ENCODE data around the gene PLCH1. TPM values are rescaled to one million over a fixed set of nuclear protein-coding genes. Genes with fewer than 3 reads are reported as not detected.

The PLCH1 gene
- polyA plus RNA-seq, 1 donor (not counting 4 experiments of a cell fraction or from before 2014, with no cell fraction given), result 0.05 TPM

- FAIRE-seq (peak; percentile 79), DNase-seq (ENCODE audit: low read depth, low spot score) (peak; percentile 32)
- no peak overlapping the region for H3K4me2 ChIP-seq (ENCODE audit: control insufficient read depth, extremely low read depth, insufficient read depth, low read depth, low read length)
- no peaks in the 10 kb centered on the region for H3K36me3 ChIP-seq (ENCODE audit: control insufficient read depth in 2 of 2, extremely low read depth in 1 of 2, insufficient read depth in 2 of 2, low read length in 2 of 2)
- TF ChIP-seq CTCF (optimal IDR thresholded peaks at IDR 0.05 in 1 of 3, IDR thresholded peaks at IDR 0.05 in 1 of 3, conservative IDR thresholded peaks at IDR 0.05 in 1 of 3; ENCODE audit: extremely low read depth in 1 of 3, insufficient read depth in 2 of 3, low read length in 3 of 3), result no peak
- TF ChIP-seq EZH2 (IDR thresholded peaks at IDR 0.05; ENCODE audit: low read length), result no peak
- H3K4me1 ChIP-seq (ENCODE audit: control insufficient read depth, extremely low read depth, insufficient read depth, low read length), result no peaks in the 10 kb centered on the region
- no peak overlapping the region for H3K9ac ChIP-seq (ENCODE audit: control insufficient read depth, extremely low read depth, insufficient read depth, low read length)
- H3K9me1 ChIP-seq (ENCODE audit: control insufficient read depth, extremely low read depth, insufficient read depth, low read length), result no peaks in the 10 kb centered on the region
- no peak overlapping the region for H3K4me3 ChIP-seq (ENCODE audit: control insufficient read depth in 2 of 3, extremely low read depth in 1 of 3, insufficient read depth in 2 of 3, low read depth in 1 of 3, low read length in 3 of 3)
- no peaks in the 10 kb centered on the region for H4K20me1 ChIP-seq (ENCODE audit: control insufficient read depth, extremely low read depth, insufficient read depth, low read length)
- no peak overlapping the region for H2AFZ ChIP-seq (ENCODE audit: control insufficient read depth, low read length)
- no peaks in the 10 kb centered on the region for H3K27me3 ChIP-seq (ENCODE audit: control insufficient read depth, extremely low read depth, insufficient read depth, low read length)
- dilution Hi-C loops (cut with MboI; ENCODE audit: extremely low pct_ligation_motif_present, low sequenced_read_pairs), result no loop called here
- H3K79me2 ChIP-seq (ENCODE audit: control insufficient read depth, insufficient read depth, low read length), result no peaks in the 10 kb centered on the region
- H3K27ac ChIP-seq (ENCODE audit: control insufficient read depth, insufficient read depth, low read length), result no peak overlapping the region
- no peaks in the 10 kb centered on the region for H3K9me3 ChIP-seq (ENCODE audit: control insufficient read depth, low read depth, low read length)
Observed at GRCh38 chr3:155560594-155560993, 184.3 kb downstream of the PLCH1 start.

DNA sequence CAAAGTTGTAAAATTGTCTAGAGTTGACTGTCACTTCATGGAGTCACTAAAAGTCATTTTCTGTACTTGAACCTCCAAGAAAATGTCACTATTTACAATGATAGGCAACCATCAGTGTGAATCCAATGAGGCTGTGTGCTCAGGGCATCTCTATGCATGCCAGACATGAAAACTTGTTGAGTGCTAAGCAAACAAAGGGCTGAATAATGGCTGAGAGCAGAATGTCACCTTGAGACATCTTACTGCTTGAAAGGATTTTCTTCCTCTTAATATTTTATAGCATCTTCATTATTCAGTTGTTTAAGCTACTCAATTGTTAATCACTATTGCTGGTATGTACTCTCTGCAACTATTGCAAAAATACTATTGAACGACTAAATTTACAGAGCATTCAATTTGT, 184.7 kb downstream of the PLCH1 start:
- Histone ChIP-seq H3K4me2 (ENCODE audit: control insufficient read depth, extremely low read depth, insufficient read depth, low read depth, low read length) (no peak overlapping the region), H3K27me3 (ENCODE audit: control insufficient read depth, extremely low read depth, insufficient read depth, low read length) (no peaks in the 10 kb centered on the region), H4K20me1 (ENCODE audit: control insufficient read depth, extremely low read depth, insufficient read depth, low read length) (no peaks in the 10 kb centered on the region), H3K9ac (ENCODE audit: control insufficient read depth, extremely low read depth, insufficient read depth, low read length) (no peak overlapping the region), H3K4me1 (ENCODE audit: control insufficient read depth, extremely low read depth, insufficient read depth, low read length) (no peaks in the 10 kb centered on the region), H3K79me2 (ENCODE audit: control insufficient read depth, insufficient read depth, low read length) (no peaks in the 10 kb centered on the region), H3K9me3 (ENCODE audit: control insufficient read depth, low read depth, low read length) (no peaks in the 10 kb centered on the region), H2AFZ (ENCODE audit: control insufficient read depth, low read length) (no peak overlapping the region), H3K27ac (ENCODE audit: control insufficient read depth, insufficient read depth, low read length) (no peak overlapping the region), H3K4me3 (ENCODE audit: control insufficient read depth in 2 of 3, extremely low read depth in 1 of 3, insufficient read depth in 2 of 3, low read depth in 1 of 3, low read length in 3 of 3) (no peak overlapping the region), H3K36me3 (ENCODE audit: control insufficient read depth in 2 of 2, extremely low read depth in 1 of 2, insufficient read depth in 2 of 2, low read length in 2 of 2) (no peaks in the 10 kb centered on the region), H3K9me1 (ENCODE audit: control insufficient read depth, extremely low read depth, insufficient read depth, low read length) (no peaks in the 10 kb centered on the region)
- FAIRE-seq, result no peak
- DNase-seq (ENCODE audit: low read depth, low spot score), result no peak
- no peak for TF ChIP-seq CTCF (optimal IDR thresholded peaks at IDR 0.05 in 1 of 3, IDR thresholded peaks at IDR 0.05 in 1 of 3, conservative IDR thresholded peaks at IDR 0.05 in 1 of 3; ENCODE audit: extremely low read depth in 1 of 3, insufficient read depth in 2 of 3, low read length in 3 of 3)
- no peak for TF ChIP-seq EZH2 (IDR thresholded peaks at IDR 0.05; ENCODE audit: low read length)
- dilution Hi-C loops (cut with MboI; ENCODE audit: extremely low pct_ligation_motif_present, low sequenced_read_pairs), result no loop called here
